GM12878 (cell line): Measurements from ENCODE around the gene ZNF385D. TPM values are rescaled to one million over a fixed set of nuclear protein-coding genes. Genes with fewer than 3 reads are reported as not detected.

ENCODE experiments used
- E4F1 ChIP-seq: fragments of 450-650 bp; IDR thresholded peaks from 2 replicates; pipeline ENCODE4 v1.6.1; 2018; ENCODE audit warnings: borderline replicate concordance, mild to moderate bottlenecking; ENCODE audit not compliant: partially characterized antibody
- FOXK2 ChIP-seq: fragments of 450-650 bp; IDR thresholded peaks from 2 replicates; pipeline ENCODE4 v1.6.1; 2017; ENCODE audit warnings: mild to moderate bottlenecking, moderate library complexity
- RELB ChIP-seq: fragments of 450-650 bp; IDR thresholded peaks from 2 replicates; pipeline ENCODE4 v1.6.1; 2017; ENCODE audit warnings: low read depth, mild to moderate bottlenecking, moderate library complexity
- ZNF24 ChIP-seq: fragments of 450-650 bp; IDR thresholded peaks from 2 replicates; pipeline ENCODE4 v1.6.1; 2017; ENCODE audit warnings: antibody characterized with exemption, mild to moderate bottlenecking
- ZZZ3 ChIP-seq: IDR thresholded peaks from 2 replicates; pipeline ENCODE4 v1.6.1; 2011; ENCODE audit warnings: low read depth; ENCODE audit not compliant: control insufficient read depth, insufficient read length
- polyA plus RNA-seq, 11 experiments: library from polyadenylated mRNA; depleted of rRNA in 4 of 11; unstranded in 6 of 11; stranded (reverse) in 5 of 11; fragments of >200 nt; fragmentation: Nextera tagmentation in 4 of 11; fragmentation: Illumina TruSeq in 1 of 11; extraction: Ambion mirVana in 4 of 11; extraction: Trizol in 1 of 11; gene quantifications; 1 replicate in 1 of 11; 2 replicates in 10 of 11; pipeline versions ENCODE4 v1.2.1 to v1.2.3, GENCODE V29; 2011 to 2016; ENCODE audit warnings: inconsistent platforms in 2 of 11, missing spikeins in 2 of 11, low read depth in 1 of 11
- total RNA-seq, 4 experiments: library from RNA; depleted of rRNA in 3 of 4; stranded (reverse); fragments of >200 nt in 3 of 4; fragmentation: Illumina TruSeq in 1 of 4; extraction: Trizol in 1 of 4; gene quantifications; 2 replicates each; pipeline versions ENCODE4 v1.2.1 to v1.2.3, GENCODE V29; 2013 to 2021
- TF ChIP-seq, protein P1 (sequence below): fragments of 450-650 bp; formaldehyde crosslinking; IDR thresholded peaks from 2 replicates; pipeline ENCODE4 v1.4.0; 2020; ENCODE audit warnings: mild to moderate bottlenecking, moderate library complexity
- TF ChIP-seq, protein P2 (sequence below): fragments of 150-350 bp; IDR thresholded peaks from 2 replicates; pipeline ENCODE4 v1.6.1; 2014; ENCODE audit warnings: mild to moderate bottlenecking, low read depth, low read length

The ZNF385D gene
- total and polyA plus RNA-seq, 10 of the 15 experiments (the other 5 are each of a cell fraction or from before 2014, with no cell fraction given): 0.01 to 0.62 (median 0.18) TPM; not detected in 5

DNA sequence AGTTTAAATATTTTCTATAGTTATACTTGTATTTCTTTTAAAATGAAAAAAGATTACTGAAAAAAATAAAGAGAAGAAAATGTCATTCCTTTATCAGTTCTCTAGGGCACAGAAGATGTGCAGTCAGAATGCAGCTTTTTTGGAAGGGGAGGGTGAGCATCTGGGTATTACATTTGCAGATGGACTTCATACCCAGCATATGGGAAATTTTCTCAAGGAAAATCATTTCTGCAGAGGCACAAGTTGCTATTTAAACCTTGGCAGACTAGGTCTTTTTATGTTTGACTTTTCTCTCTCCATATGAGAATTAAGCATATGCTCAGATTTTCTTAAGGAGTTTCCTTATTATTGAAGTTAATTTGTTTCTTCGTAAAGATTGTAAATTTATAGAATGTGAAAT, 39.5 kb upstream of the ZNF385D start (continued):
- TF ChIP-seq RELB: no peak
- TF ChIP-seq E4F1: no peak
- no peak for TF ChIP-seq FOXK2
- no peak for TF ChIP-seq ZNF24
- TF ChIP-seq, protein P1, sequence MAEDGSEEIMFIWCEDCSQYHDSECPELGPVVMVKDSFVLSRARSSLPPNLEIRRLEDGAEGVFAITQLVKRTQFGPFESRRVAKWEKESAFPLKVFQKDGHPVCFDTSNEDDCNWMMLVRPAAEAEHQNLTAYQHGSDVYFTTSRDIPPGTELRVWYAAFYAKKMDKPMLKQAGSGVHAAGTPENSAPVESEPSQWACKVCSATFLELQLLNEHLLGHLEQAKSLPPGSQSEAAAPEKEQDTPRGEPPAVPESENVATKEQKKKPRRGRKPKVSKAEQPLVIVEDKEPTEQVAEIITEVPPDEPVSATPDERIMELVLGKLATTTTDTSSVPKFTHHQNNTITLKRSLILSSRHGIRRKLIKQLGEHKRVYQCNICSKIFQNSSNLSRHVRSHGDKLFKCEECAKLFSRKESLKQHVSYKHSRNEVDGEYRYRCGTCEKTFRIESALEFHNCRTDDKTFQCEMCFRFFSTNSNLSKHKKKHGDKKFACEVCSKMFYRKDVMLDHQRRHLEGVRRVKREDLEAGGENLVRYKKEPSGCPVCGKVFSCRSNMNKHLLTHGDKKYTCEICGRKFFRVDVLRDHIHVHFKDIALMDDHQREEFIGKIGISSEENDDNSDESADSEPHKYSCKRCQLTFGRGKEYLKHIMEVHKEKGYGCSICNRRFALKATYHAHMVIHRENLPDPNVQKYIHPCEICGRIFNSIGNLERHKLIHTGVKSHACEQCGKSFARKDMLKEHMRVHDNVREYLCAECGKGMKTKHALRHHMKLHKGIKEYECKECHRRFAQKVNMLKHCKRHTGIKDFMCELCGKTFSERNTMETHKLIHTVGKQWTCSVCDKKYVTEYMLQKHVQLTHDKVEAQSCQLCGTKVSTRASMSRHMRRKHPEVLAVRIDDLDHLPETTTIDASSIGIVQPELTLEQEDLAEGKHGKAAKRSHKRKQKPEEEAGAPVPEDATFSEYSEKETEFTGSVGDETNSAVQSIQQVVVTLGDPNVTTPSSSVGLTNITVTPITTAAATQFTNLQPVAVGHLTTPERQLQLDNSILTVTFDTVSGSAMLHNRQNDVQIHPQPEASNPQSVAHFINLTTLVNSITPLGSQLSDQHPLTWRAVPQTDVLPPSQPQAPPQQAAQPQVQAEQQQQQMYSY (CRISPR knock-in tag): no peak
- TF ChIP-seq, protein P2, sequence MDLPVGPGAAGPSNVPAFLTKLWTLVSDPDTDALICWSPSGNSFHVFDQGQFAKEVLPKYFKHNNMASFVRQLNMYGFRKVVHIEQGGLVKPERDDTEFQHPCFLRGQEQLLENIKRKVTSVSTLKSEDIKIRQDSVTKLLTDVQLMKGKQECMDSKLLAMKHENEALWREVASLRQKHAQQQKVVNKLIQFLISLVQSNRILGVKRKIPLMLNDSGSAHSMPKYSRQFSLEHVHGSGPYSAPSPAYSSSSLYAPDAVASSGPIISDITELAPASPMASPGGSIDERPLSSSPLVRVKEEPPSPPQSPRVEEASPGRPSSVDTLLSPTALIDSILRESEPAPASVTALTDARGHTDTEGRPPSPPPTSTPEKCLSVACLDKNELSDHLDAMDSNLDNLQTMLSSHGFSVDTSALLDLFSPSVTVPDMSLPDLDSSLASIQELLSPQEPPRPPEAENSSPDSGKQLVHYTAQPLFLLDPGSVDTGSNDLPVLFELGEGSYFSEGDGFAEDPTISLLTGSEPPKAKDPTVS: no peak
- no peak for TF ChIP-seq ZZZ3
